HK-2 (cell line): Measurements from ENCODE around the gene SYMPK.

Experiments
- DNase-seq: peaks from one replicate; pipeline ENCODE4 v3.0.0-alpha.2; 2018; ENCODE audit not compliant: unreplicated experiment

Gene SYMPK

GRCh38 chr19:45825263-45825605, 37.7 kb downstream of the SYMPK start:
- DNase-seq = no peak

- no peak for DNase-seq
These were observed 38.2 kb downstream of the SYMPK start for GRCh38 chr19:45824531-45825262.

- no peak for DNase-seq
These were observed 38.9 kb downstream of the SYMPK start for GRCh38 chr19:45824041-45824471.

GRCh38 chr19:45823182-45823581, 39.8 kb downstream of the SYMPK start:
- no peak for DNase-seq

- no peak for DNase-seq
These were observed 40.2 kb downstream of the SYMPK start for GRCh38 chr19:45822716-45823115.

GRCh38 chr19:45821570-45821969, 41.4 kb downstream of the SYMPK start:
- no peak for DNase-seq

- DNase-seq = no peak
These were observed 41.8 kb downstream of the SYMPK start for GRCh38 chr19:45821103-45821521.

GRCh38 chr19:45820413-45821102, 42.4 kb downstream of the SYMPK start:
- DNase-seq = no peak

GRCh38 chr19:45819769-45820168, 43.2 kb downstream of the SYMPK start:
- DNase-seq = no peak

- no peak for DNase-seq
These were observed 45.1 kb downstream of the SYMPK start for GRCh38 chr19:45817725-45818301.

GRCh38 chr19:45817010-45817724, 45.8 kb downstream of the SYMPK start:
- DNase-seq = peak; percentile 96

GRCh38 chr19:45816236-45817009, 46.5 kb downstream of the SYMPK start:
- no peak for DNase-seq

GRCh38 chr19:45815481-45816216, 47.3 kb downstream of the SYMPK start:
- no peak for DNase-seq

GRCh38 chr19:45814851-45815480, 48.0 kb downstream of the SYMPK start, which contains the start of gene RSPH6A:
Gene RSPH6A, minus strand, starts transcription at chr19:45815308. Its CDS starts 132 bp downstream, at chr19:45815176.
- DNase-seq = no peak

GRCh38 chr19:45814166-45814780, 48.7 kb downstream of the SYMPK start:
- DNase-seq = no peak

GRCh38 chr19:45812297-45812696, 50.6 kb downstream of the SYMPK start:
- no peak for DNase-seq

GRCh38 chr19:45809643-45810159, 53.2 kb downstream of the SYMPK start:
- DNase-seq = no peak

- no peak for DNase-seq
These were observed 57.2 kb downstream of the SYMPK start for GRCh38 chr19:45805719-45806118.

- DNase-seq = no peak
These were observed 58.1 kb downstream of the SYMPK start for GRCh38 chr19:45804959-45805230.
